Esophagus muscularis mucosa (tissue), 4 donors: ENCODE measurements around the gene RFESD.

Source experiments
- CTCF ChIP-seq, 3 experiments: fragments of 200-600 bp in 2 of 3; fragments of 450-650 bp in 1 of 3; sonication (generic) in 2 of 3; IDR thresholded peaks; one replicate each; pipeline ENCODE4 v1.5.1; 2017 to 2019; ENCODE audit warnings: antibody characterized with exemption in 3 of 3, mild to moderate bottlenecking in 2 of 3, moderate library complexity in 1 of 3
- EP300 ChIP-seq: sonication (generic); formaldehyde crosslinking; IDR thresholded peaks from one replicate; pipeline ENCODE4 v1.6.1; 2017; ENCODE audit warnings: antibody characterized with exemption
- POLR2A ChIP-seq: fragments of 450-650 bp; IDR thresholded peaks from one replicate; pipeline ENCODE4 v1.6.1; 2017; ENCODE audit warnings: antibody characterized with exemption, moderate library complexity, mild to moderate bottlenecking, low read depth

GRCh38 chr5:95649274-95649673, 2.7 kb downstream of the RFESD start:
- TF ChIP-seq CTCF (IDR thresholded peaks at IDR 0.05) (no peak), EP300 (no peak), POLR2A (no peak)
